ENCODE measurements around the gene TFCP2L1. TPM values are rescaled to one million over a fixed set of nuclear protein-coding genes. Genes with fewer than 3 reads are reported as not detected.

TFCP2L1 gene
- total and polyA plus RNA-seq, 2 experiments from 2014 or later, result 0.94 to 6.4 TPM

GRCh38 chr2:121254748-121255147 lies 30.3 kb downstream of the TFCP2L1 start (continued):
- no peak for TF ChIP-seq REST (IDR thresholded peaks at IDR 0.05; ENCODE audit: unreplicated experiment)
- TF ChIP-seq POLR2AphosphoS5 (IDR thresholded peaks at IDR 0.05; ENCODE audit: low read depth), result no peak
- TF ChIP-seq CTCF (conservative IDR thresholded peaks at IDR 0.05; ENCODE audit: low read depth in 2 of 2), result no peak
- TF ChIP-seq ZNF114 (CRISPR knock-in tag; IDR thresholded peaks at IDR 0.05), result no peak

GRCh38 chr2:121253674-121254240 lies 31.2 kb downstream of the TFCP2L1 start:
- DNase-seq (ENCODE audit: low spot score) (no peak), ATAC-seq (no peak)
- no peaks in the 10 kb centered on the region for H3K4me1 ChIP-seq (ENCODE audit: insufficient read depth)
- H4K20me1 ChIP-seq (replicated peaks; ENCODE audit: insufficient read depth), result no peaks in the 10 kb centered on the region
- no peak overlapping the region for H3K27ac Mint-ChIP-seq
- H3K4me3 Mint-ChIP-seq, result no peak overlapping the region
- H3K27me3 ChIP-seq (ENCODE audit: insufficient read depth), result no peaks in the 10 kb centered on the region
- peaks cover 7% of the 10 kb centered on the region for H3K4me1 Mint-ChIP-seq
- no peak overlapping the region for H3K4me2 ChIP-seq
- no peaks in the 10 kb centered on the region for H3K79me2 ChIP-seq (replicated peaks; ENCODE audit: insufficient read depth)
- H2AFZ ChIP-seq, result no peak overlapping the region
- H3K27me3 Mint-ChIP-seq (ENCODE audit: insufficient read depth, low read depth, poor library complexity), result peaks cover 2% of the 10 kb centered on the region
- no peaks in the 10 kb centered on the region for H3K36me3 Mint-ChIP-seq (ENCODE audit: low read depth)
- no peak overlapping the region for H3K27ac ChIP-seq (ENCODE audit: low read depth)
- no peak overlapping the region for H3K4me3 ChIP-seq
- no peaks in the 10 kb centered on the region for H3K9me3 Mint-ChIP-seq
- H3K9me2 ChIP-seq (ENCODE audit: insufficient read depth), result no peaks in the 10 kb centered on the region
- no peaks in the 10 kb centered on the region for H3F3A ChIP-seq (replicated peaks; ENCODE audit: low read depth)
- H3K36me3 ChIP-seq (ENCODE audit: insufficient read depth), result no peaks in the 10 kb centered on the region
- no peak for TF ChIP-seq EZH2phosphoT487 (IDR thresholded peaks at IDR 0.05; ENCODE audit: unreplicated experiment)
- no peak for TF ChIP-seq NANOG (IDR thresholded peaks at IDR 0.05; ENCODE audit: borderline replicate concordance)
- TF ChIP-seq ZNF462 (CRISPR knock-in tag; IDR thresholded peaks at IDR 0.05), result no peak
- TF ChIP-seq ETS1 (IDR thresholded peaks at IDR 0.05), result no peak
- TF ChIP-seq REST (IDR thresholded peaks at IDR 0.05; ENCODE audit: unreplicated experiment), result no peak

Measured in GM23338 (cell line).